ENCODE measurements around the gene DDAH2.
A peak's percentile ranks its signal among the peaks of the same experiment; 100 is the strongest.

Gene DDAH2

DNA sequence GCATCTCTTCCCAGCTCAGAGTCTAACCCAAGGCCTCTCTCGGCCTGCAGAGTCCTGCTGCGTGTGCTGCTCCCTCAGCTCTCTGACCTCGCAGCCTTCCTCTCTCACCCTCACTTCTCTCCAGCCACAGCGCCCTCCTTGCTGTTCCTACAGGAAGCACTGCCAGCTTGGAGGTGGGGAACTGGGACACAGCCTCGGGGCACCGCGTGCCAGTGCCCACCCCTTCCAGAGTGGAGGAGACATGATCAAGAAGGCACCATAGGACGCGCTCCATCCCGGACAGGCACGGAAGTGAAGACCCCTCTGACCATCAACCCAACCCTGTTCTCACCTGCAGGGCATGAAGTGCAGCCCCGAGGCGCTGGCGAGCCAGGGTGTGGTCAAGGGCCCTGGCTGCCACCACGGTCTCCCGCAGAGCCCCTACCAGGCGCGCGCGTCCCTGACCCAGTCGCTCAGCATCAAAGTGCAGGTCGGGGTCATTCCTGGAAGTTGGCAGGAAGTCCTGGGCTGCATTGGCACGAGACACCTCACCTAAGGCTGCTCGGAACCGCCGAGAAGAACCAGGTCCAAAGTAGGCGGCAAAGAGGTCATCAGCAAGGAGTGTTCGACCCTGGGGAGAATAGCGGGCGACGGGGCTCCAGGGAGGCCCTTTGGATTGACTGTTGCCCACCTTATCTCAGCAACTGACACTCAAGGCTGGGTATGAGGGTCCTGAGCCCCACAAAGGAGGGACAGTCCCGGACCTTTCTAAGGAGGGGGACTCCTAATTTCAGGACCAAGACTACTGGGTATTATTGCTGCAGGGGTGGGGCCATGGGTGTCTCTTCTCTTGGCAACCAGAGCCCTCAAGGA is 46.8 kb upstream of the DDAH2 start:
- TF ChIP-seq GLIS3 (CRISPR knock-in tag; IDR thresholded peaks at IDR 0.05) (no peak), ZNF8 (CRISPR knock-in tag; IDR thresholded peaks at IDR 0.05) (no peak), PPARA (CRISPR knock-in tag; IDR thresholded peaks at IDR 0.05; ENCODE audit: borderline replicate concordance) (no peak), TCF4 (CRISPR knock-in tag; IDR thresholded peaks at IDR 0.05; ENCODE audit: borderline replicate concordance) (no peak), SNAI2 (CRISPR knock-in tag; IDR thresholded peaks at IDR 0.05) (no peak), OSR1 (CRISPR knock-in tag; IDR thresholded peaks at IDR 0.05) (no peak), ESRRG (CRISPR knock-in tag; IDR thresholded peaks at IDR 0.05) (no peak), ARNTL (CRISPR knock-in tag; IDR thresholded peaks at IDR 0.05; ENCODE audit: borderline replicate concordance, low read depth) (no peak), BACH2 (CRISPR knock-in tag; IDR thresholded peaks at IDR 0.05; ENCODE audit: borderline replicate concordance) (no peak)
- TF ChIP-seq, protein P1, sequence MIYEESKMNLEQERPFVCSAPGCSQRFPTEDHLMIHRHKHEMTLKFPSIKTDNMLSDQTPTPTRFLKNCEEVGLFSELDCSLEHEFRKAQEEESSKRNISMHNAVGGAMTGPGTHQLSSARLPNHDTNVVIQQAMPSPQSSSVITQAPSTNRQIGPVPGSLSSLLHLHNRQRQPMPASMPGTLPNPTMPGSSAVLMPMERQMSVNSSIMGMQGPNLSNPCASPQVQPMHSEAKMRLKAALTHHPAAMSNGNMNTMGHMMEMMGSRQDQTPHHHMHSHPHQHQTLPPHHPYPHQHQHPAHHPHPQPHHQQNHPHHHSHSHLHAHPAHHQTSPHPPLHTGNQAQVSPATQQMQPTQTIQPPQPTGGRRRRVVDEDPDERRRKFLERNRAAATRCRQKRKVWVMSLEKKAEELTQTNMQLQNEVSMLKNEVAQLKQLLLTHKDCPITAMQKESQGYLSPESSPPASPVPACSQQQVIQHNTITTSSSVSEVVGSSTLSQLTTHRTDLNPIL (CRISPR knock-in tag; IDR thresholded peaks at IDR 0.05; ENCODE audit: low read depth) = no peak
- ATAC-seq = no peak

DNA sequence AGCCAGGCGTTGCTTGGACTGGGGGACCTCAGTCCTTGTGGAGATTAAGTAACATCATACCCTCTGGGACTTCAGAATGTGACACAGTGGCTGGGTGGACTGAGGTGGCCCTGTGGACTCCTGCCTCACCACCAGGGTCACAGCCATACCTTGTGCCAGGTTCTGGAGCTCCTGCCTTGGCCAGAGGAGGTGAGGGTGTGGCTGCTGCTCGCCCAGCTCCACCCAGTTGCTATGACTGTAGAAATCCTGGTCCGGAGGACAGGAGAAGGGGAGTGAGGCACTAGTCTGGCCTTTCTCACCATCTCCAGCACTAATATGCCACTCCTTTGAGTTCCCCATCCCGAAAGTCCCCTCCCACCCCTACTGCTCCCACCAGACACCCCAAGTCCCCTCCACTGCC is 46.1 kb upstream of the DDAH2 start:
- ATAC-seq = no peak
- TF ChIP-seq CSDC2 (CRISPR knock-in tag; IDR thresholded peaks at IDR 0.05) (no peak), PPARA (CRISPR knock-in tag; IDR thresholded peaks at IDR 0.05; ENCODE audit: borderline replicate concordance) (no peak), ESRRG (CRISPR knock-in tag; IDR thresholded peaks at IDR 0.05) (no peak)
- TF ChIP-seq, protein P2, sequence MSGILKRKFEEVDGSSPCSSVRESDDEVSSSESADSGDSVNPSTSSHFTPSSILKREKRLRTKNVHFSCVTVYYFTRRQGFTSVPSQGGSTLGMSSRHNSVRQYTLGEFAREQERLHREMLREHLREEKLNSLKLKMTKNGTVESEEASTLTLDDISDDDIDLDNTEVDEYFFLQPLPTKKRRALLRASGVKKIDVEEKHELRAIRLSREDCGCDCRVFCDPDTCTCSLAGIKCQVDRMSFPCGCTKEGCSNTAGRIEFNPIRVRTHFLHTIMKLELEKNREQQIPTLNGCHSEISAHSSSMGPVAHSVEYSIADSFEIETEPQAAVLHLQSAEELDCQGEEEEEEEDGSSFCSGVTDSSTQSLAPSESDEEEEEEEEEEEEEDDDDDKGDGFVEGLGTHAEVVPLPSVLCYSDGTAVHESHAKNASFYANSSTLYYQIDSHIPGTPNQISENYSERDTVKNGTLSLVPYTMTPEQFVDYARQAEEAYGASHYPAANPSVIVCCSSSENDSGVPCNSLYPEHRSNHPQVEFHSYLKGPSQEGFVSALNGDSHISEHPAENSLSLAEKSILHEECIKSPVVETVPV (CRISPR knock-in tag; IDR thresholded peaks at IDR 0.05) = no peak

DNA sequence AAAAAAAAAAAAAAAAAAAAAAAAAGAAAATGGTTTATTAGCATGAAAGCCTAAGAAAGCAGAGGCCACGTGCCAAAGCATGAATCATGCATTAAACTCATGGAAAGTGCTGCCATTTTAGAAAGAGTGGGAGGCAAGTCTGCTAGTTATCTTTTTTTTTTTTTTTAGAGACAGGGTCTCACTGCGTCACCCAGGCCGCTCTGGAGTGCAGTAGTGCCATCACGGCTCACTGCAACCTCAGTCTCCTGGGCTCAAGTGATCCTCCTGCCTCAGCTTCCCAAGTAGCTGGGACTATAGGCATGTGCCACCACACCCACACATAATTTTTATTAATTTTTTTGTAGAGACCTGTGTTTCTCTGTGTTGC is 42.9 kb upstream of the DDAH2 start:
- TF ChIP-seq, protein P3, sequence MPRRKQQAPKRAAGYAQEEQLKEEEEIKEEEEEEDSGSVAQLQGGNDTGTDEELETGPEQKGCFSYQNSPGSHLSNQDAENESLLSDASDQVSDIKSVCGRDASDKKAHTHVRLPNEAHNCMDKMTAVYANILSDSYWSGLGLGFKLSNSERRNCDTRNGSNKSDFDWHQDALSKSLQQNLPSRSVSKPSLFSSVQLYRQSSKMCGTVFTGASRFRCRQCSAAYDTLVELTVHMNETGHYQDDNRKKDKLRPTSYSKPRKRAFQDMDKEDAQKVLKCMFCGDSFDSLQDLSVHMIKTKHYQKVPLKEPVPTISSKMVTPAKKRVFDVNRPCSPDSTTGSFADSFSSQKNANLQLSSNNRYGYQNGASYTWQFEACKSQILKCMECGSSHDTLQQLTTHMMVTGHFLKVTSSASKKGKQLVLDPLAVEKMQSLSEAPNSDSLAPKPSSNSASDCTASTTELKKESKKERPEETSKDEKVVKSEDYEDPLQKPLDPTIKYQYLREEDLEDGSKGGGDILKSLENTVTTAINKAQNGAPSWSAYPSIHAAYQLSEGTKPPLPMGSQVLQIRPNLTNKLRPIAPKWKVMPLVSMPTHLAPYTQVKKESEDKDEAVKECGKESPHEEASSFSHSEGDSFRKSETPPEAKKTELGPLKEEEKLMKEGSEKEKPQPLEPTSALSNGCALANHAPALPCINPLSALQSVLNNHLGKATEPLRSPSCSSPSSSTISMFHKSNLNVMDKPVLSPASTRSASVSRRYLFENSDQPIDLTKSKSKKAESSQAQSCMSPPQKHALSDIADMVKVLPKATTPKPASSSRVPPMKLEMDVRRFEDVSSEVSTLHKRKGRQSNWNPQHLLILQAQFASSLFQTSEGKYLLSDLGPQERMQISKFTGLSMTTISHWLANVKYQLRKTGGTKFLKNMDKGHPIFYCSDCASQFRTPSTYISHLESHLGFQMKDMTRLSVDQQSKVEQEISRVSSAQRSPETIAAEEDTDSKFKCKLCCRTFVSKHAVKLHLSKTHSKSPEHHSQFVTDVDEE (CRISPR knock-in tag; IDR thresholded peaks at IDR 0.05) = no peak
- TF ChIP-seq ARNTL (CRISPR knock-in tag; IDR thresholded peaks at IDR 0.05; ENCODE audit: borderline replicate concordance, low read depth) (no peak), ISL1 (CRISPR knock-in tag; IDR thresholded peaks at IDR 0.05) (no peak)
- ATAC-seq = no peak

DNA sequence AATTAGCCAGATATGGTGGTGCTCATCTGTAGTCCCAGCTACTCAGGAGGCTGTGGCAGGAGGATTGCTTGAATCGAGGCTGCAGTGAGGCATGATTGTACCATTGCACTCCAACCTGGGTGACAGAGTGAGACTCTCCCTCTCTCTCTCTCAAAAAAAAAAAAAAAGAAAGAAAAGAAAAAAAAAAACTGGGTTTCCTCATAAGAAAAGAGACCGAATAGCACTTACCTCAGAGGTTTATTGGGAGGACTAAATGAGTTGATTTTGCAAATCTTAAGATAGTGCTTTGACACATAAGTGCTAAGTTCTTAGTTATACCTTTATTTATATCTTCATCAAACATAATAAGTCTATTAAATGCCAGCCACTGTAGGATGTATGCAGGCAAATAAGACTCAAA is 41.8 kb upstream of the DDAH2 start:
- no peak for ATAC-seq
- TF ChIP-seq, protein P3 (CRISPR knock-in tag; IDR thresholded peaks at IDR 0.05) = no peak
- TF ChIP-seq CSDC2 (CRISPR knock-in tag; IDR thresholded peaks at IDR 0.05) = no peak

DNA sequence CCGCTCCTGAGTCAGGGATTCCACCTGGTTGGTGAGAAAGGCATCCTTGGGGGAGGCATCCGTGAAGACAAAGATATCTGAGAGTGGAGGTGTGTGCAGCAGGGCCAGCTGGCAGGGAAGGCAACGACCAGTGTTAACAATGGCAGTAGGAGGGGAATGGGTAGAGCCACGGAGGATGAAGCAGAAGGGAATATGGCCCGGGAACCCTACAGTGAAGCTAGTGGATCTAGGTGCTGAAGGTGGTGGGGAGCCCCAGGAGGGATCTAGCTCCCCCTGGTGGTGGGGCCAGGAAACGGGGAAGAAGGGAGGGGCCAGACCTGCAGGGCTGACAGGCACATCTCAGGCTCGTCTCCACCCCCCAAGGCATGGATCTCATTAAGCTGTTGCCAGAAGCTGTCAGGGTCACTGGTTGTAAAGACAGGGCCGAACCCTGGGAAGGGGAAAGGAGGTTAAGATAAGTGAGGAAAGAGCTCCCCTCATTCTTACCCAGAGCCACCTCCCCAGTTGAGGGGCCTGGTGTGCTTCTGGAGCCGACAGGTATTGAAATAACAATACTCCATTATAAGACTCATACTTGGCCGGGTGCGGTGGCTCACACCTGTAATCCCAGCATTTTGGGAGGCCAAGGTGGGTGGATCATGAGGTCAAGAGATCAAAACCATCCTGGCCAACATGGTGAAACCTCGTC is 40.7 kb upstream of the DDAH2 start:
- ATAC-seq = peak; percentile 46
- no peak for TF ChIP-seq ZNF70 (CRISPR knock-in tag; IDR thresholded peaks at IDR 0.05)
- TF ChIP-seq ZFP3 (CRISPR knock-in tag; IDR thresholded peaks at IDR 0.05) = no peak
- TF ChIP-seq, protein P2 (CRISPR knock-in tag; IDR thresholded peaks at IDR 0.05) = no peak
- no peak for TF ChIP-seq TCF4 (CRISPR knock-in tag; IDR thresholded peaks at IDR 0.05; ENCODE audit: borderline replicate concordance)
- TF ChIP-seq, protein P1 (CRISPR knock-in tag; IDR thresholded peaks at IDR 0.05; ENCODE audit: low read depth) = no peak
- no peak for TF ChIP-seq PPARA (CRISPR knock-in tag; IDR thresholded peaks at IDR 0.05; ENCODE audit: borderline replicate concordance)
- no peak for TF ChIP-seq TOX (CRISPR knock-in tag; IDR thresholded peaks at IDR 0.05; ENCODE audit: borderline replicate concordance)
- TF ChIP-seq ISL1 (CRISPR knock-in tag; IDR thresholded peaks at IDR 0.05) = no peak
- no peak for TF ChIP-seq GLIS3 (CRISPR knock-in tag; IDR thresholded peaks at IDR 0.05)
- no peak for TF ChIP-seq ESRRG (CRISPR knock-in tag; IDR thresholded peaks at IDR 0.05)
- TF ChIP-seq, protein P4, sequence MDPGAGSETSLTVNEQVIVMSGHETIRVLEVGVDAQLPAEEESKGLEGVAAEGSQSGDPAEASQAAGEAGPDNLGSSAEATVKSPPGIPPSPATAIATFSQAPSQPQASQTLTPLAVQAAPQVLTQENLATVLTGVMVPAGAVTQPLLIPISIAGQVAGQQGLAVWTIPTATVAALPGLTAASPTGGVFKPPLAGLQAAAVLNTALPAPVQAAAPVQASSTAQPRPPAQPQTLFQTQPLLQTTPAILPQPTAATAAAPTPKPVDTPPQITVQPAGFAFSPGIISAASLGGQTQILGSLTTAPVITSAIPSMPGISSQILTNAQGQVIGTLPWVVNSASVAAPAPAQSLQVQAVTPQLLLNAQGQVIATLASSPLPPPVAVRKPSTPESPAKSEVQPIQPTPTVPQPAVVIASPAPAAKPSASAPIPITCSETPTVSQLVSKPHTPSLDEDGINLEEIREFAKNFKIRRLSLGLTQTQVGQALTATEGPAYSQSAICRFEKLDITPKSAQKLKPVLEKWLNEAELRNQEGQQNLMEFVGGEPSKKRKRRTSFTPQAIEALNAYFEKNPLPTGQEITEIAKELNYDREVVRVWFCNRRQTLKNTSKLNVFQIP (CRISPR knock-in tag; IDR thresholded peaks at IDR 0.05; ENCODE audit: borderline replicate concordance, low read depth) = no peak
